ENCODE results near the gene FAM193B. TPM values are rescaled to one million over a fixed set of nuclear protein-coding genes. Genes with fewer than 3 reads are reported as not detected.

FAM193B gene
- total RNA-seq, 2 experiments from 2014 or later, result 70.7 to 75.4 TPM

DNA sequence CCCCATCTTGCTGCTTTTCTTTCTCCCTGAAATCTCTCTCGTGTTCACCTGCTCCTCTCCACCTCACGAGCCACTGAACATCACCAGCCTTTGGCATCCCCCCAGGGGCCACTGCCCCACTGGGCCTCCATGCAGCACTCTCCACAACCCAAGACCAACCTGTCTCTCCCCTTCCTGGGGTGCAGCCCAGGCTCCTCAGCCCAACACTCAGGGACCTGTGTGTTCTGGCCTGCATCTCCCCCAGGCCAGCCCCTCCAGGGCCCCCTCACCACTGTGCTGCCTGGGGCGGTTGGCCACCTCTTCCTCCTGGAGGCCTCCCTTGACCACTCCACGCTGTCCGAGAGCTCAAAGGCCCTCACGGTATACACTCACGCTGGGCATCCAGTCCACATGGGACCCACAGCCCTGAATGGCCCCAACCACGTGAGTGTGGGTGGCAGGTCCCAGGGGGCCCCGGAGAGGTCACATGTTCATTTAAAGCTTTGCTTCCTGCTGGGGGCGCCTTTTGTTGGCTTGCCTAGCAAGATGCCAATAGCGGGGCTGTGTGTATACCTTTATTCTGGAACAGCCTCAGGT, 44.3 kb downstream of the FAM193B start:
- ChIA-PET POLR2A (no interaction called here), CTCF (interaction anchor here (3.2 kb wide), 1 partner anchor 9 kb away, joined by 12 read pairs; no protein-coding TSS in a partner anchor)
- Mint-ChIP-seq H3K9me3 (no peaks in the 10 kb centered on the region), H3K27me3 (no peaks in the 10 kb centered on the region), H3K27ac (no peak overlapping the region), H3K36me3 (peaks cover 31% of the 10 kb centered on the region), H3K4me3 (no peak overlapping the region), H3K4me1 (ENCODE audit: low read depth) (peaks cover 5% of the 10 kb centered on the region)
- intact Hi-C loops (cut with micrococcal nuclease), result loop anchor here (10.0 kb wide), 1 partner anchor 85 kb away; the partner anchor contains the start of gene TMED9
- no peak for DNase-seq

DNA sequence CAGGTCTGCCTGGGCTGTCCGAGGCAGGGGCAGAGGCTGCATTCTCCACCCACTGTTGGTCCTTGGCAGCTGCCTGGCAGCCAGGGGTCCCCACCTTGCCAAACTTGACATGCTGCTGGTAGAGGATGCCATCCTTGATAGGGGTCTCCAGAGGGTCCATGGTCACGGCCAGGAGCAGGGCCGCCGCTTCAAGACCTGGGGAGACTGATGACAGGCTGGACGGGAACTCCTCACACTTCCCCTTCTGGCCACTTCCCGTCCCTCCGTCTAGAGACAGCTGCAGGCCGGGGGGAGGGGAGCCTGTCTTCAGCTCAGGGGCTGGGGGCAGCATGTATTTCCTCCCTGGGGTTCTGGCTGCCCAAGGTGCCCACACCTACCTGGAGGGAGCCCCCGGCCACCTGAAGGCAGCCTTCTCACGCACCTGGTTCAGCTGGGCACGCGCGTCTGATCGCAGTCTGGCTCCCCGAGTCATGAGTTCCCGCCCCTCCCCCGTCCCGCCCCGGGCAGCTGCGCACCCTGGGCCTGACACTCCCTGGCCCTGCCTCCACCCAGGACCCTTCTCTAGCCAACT, 44.9 kb downstream of the FAM193B start, which contains the start of gene DOK3:
Gene DOK3, minus strand, starts transcription at position 446 of the 571 bp plus-strand sequence. Its CDS starts 286 bp downstream, at position 160.
- Mint-ChIP-seq H3K36me3 (peaks cover 29% of the 10 kb centered on the region), H3K9me3 (no peaks in the 10 kb centered on the region), H3K4me3 (no peak within 1 kb of the TSS), H3K27ac (no peak within 1 kb of the TSS), H3K4me1 (ENCODE audit: low read depth) (peaks cover 2% of the 10 kb centered on the region), H3K27me3 (no peaks in the 10 kb centered on the region)
- ChIA-PET CTCF (interaction anchor here (1.4 to 3.2 kb wide), 2 partner anchors 9 to 200 kb away, joined by 4 to 12 read pairs; no protein-coding TSS in a partner anchor), POLR2A (no interaction called here)
- DNase-seq, result no peak
- intact Hi-C loops (cut with micrococcal nuclease), result no loop called here

DNA sequence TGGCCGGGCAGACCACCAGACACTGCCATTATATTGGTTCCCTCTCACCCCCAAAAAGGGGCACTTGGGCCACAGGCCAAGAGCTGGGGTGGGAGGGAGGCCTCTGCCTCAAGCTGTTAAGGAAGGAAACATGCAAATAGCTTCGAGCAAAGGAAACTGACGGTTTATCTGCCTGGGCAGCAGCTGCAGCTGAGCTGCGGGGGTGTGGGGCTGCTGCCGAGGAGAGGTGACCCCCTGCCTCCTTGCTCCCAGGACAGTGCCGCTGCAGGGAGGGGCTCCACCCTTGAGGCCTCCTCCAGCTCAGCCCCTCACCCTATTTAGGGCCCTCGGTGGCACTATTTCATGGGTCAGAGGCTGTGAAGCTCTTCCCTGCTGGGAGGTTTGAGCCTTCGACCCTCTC, 45.5 kb downstream of the FAM193B start:
- Mint-ChIP-seq H3K36me3 (peaks cover 24% of the 10 kb centered on the region), H3K9me3 (no peaks in the 10 kb centered on the region), H3K27ac (no peak overlapping the region), H3K27me3 (no peaks in the 10 kb centered on the region), H3K4me3 (no peak overlapping the region), H3K4me1 (ENCODE audit: low read depth) (no peaks in the 10 kb centered on the region)
- CTCF ChIA-PET, result interaction anchor here (0.6 to 3.2 kb wide), 5 partner anchors 8 to 898 kb away, joined by 3 to 12 read pairs (median 4); no protein-coding TSS in a partner anchor
- intact Hi-C loops (cut with micrococcal nuclease), result no loop called here
- no peak for DNase-seq
- POLR2A ChIA-PET, result no interaction called here

DNA sequence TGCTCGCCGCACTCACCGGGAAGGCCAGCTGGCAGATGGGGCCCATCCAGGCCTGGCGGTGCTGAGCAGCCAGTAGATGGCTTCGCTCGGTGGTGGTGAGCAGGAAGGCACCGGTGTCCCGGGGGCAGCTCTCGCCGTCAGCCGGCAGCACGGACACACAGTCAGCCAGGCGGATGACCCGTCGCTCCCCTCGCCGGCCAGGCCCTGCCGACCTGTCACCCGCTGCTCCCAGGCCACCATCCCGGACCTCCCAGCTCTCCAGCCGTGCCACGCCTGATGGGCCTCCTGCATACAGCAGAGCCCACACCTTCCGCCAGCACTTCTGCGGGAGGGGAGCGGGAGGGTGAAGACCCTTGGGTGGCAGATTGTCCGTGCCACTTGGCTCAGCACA, 46.1 kb downstream of the FAM193B start:
- Mint-ChIP-seq H3K27me3 (no peaks in the 10 kb centered on the region), H3K36me3 (peaks cover 19% of the 10 kb centered on the region), H3K27ac (no peak overlapping the region), H3K9me3 (no peaks in the 10 kb centered on the region), H3K4me3 (no peak overlapping the region), H3K4me1 (ENCODE audit: low read depth) (no peaks in the 10 kb centered on the region)
- ChIA-PET POLR2A (no interaction called here), CTCF (interaction anchor here (0.6 to 2.3 kb wide), 4 partner anchors 104 to 897 kb away, joined by 3 to 9 read pairs (median 4); no protein-coding TSS in a partner anchor)
- DNase-seq, result no peak
- intact Hi-C loops (cut with micrococcal nuclease), result no loop called here

DNA sequence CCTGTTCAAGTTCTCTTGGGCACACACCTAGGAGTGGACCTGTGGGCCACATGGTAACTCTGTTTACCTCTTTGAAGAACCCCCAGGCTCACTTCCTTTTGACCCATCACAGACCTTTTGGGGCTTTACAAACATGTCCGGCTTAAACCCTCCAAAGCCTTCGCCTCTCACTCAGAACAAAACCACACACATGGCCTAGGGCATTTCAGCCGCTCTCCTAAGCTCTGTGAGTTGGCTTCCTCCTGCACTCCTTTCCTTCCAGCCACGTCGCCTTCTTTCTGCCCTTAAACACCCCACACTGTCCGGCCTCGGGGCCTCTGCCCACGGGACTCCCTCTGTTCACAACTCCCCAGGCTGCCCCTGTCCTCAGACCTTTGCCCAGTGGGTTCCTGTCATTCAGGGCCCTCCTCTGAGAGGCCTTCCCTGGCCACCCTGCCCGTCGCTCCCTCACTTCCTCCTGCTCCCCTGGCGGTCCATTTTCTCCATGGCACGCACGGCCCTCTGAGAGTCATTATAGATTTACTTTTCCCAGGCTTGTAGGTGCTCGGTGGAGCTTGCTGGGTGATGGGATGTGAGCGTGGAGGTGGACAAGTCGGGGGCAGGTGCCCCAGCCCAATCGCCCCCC, 46.7 kb downstream of the FAM193B start:
- H3K27ac Mint-ChIP-seq, result no peak overlapping the region
- peaks cover 14% of the 10 kb centered on the region for H3K36me3 Mint-ChIP-seq
- no peaks in the 10 kb centered on the region for H3K4me1 Mint-ChIP-seq (ENCODE audit: low read depth)
- DNase-seq, result no peak
- intact Hi-C loops (cut with micrococcal nuclease), result no loop called here
- no peak overlapping the region for H3K4me3 Mint-ChIP-seq
- POLR2A ChIA-PET, result no interaction called here
- CTCF ChIA-PET, result interaction anchor here (1.4 to 2.3 kb wide), 2 partner anchors 118 to 198 kb away, joined by 4 to 9 read pairs; no protein-coding TSS in a partner anchor
- no peaks in the 10 kb centered on the region for H3K27me3 Mint-ChIP-seq
- no peaks in the 10 kb centered on the region for H3K9me3 Mint-ChIP-seq

DNA sequence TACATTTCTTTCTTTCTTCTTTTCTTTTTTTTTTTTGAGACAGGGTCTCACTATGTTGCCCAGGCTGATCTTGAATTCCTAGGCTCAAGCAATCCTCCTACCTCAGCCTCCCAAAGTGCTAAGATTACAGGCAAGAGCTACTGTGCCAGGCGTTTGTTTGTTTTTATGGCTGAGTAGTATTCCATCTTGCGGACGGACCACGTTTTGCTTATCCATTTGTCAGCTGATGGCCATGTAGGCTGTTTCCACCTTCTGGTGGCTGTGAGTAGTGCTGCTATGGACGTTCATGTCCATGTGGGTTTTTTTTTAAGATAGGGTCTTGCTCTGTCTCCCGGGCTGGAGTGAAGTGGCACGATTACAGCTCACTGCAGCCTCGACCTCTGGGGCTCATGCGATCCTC, 47.2 kb downstream of the FAM193B start:
- ChIA-PET POLR2A (no interaction called here), CTCF (interaction anchor here (2.3 kb wide), 1 partner anchor 118 kb away, joined by 9 read pairs; no protein-coding TSS in a partner anchor)
- DNase-seq, result no peak
- Mint-ChIP-seq H3K27ac (no peak overlapping the region), H3K9me3 (no peaks in the 10 kb centered on the region), H3K4me3 (no peak overlapping the region), H3K27me3 (no peaks in the 10 kb centered on the region), H3K4me1 (ENCODE audit: low read depth) (no peaks in the 10 kb centered on the region), H3K36me3 (peaks cover 11% of the 10 kb centered on the region)
- intact Hi-C loops (cut with micrococcal nuclease), result no loop called here

DNA sequence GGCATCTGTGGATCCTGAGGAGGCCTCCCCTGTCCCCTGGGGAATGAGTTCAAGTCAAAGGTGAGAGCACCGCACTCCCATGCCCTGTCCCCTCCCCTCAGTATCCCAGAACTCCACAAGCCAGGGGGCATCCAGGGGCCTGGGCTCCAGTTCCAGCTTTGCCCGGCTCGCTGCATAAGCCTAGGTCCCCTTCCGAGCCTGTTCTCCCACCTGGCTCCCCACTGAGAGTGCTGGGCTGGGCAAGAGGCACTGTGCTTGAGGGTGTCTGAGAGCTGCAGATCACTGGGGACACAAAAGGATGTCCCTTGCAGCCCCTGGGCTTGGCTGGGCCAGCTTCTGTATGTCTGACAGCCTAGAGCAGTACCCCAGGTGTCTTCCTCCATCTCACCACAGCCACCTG, 49.3 kb downstream of the FAM193B start:
- Mint-ChIP-seq H3K4me1 (ENCODE audit: low read depth) (peaks cover 2% of the 10 kb centered on the region), H3K36me3 (no peaks in the 10 kb centered on the region), H3K27ac (no peak overlapping the region), H3K27me3 (no peaks in the 10 kb centered on the region), H3K4me3 (no peak overlapping the region), H3K9me3 (no peaks in the 10 kb centered on the region)
- POLR2A ChIA-PET, result interaction anchor here (0.6 kb wide), 1 partner anchor 725 kb away, joined by 5 read pairs; no protein-coding TSS in a partner anchor
- intact Hi-C loops (cut with micrococcal nuclease), result no loop called here
- CTCF ChIA-PET, result interaction anchor here (0.9 kb wide), 1 partner anchor 101 kb away, joined by 3 read pairs; no protein-coding TSS in a partner anchor
- DNase-seq, result no peak

DNA sequence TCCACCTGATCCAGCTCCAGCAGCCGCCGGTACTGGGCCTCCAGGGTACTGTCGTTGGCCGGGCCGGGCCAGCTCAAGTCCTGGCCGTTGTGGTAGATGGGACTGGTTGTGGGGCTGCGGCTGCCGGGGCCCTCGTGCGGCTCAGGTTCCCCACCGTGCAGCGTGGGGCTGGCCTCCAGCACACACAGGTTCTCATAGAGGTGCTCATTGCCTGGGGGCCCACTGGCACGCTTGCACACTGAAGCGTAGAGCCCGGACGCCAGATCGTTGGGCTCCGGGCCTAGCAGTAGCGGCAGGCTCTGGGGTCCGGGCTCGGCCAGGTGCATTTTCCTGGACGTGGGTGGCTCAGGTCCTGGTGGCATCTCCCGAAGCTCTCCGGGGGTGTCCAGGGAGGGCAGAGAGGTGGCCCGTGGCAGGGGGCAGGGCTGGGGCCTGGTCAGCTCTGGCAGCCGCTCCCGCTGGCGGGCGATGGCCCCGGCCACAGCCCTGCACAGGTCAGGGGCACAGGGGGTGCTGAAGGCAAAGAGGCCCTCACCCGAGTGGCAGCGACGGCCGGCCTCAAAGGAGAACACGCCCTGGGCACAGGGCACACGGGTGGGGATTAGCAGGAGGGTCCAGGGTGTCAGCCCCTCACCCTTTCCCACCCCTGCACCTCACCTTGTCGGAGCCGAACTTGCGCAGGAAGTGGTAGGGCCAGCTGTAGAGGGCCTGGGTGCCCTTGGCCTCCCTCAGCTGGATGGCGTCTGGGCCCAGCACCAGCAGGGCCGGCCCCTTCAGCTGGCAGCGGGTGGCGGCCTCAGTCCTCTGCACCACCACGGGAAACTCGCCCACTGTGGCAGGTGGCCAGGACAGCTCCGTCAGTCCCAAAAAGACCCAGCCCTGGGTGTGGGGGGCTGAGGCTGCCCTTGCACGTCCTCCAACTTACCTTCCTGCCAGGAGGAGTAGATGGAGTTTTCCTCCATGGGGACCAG, 50.0 kb downstream of the FAM193B start:
- no peak for DNase-seq
- Mint-ChIP-seq H3K4me1 (ENCODE audit: low read depth) (peaks cover 2% of the 10 kb centered on the region), H3K27me3 (no peaks in the 10 kb centered on the region), H3K27ac (no peak overlapping the region), H3K9me3 (no peaks in the 10 kb centered on the region), H3K36me3 (no peaks in the 10 kb centered on the region), H3K4me3 (no peak overlapping the region)
- POLR2A ChIA-PET, result interaction anchor here (0.6 kb wide), 1 partner anchor 726 kb away, joined by 5 read pairs; no protein-coding TSS in a partner anchor
- CTCF ChIA-PET, result interaction anchor here (0.9 to 5.4 kb wide), 4 partner anchors 49 to 114 kb away, joined by 3 to 67 read pairs (median 32); partner anchors contain the start of gene PFN3
- intact Hi-C loops (cut with micrococcal nuclease), result no loop called here

DNA sequence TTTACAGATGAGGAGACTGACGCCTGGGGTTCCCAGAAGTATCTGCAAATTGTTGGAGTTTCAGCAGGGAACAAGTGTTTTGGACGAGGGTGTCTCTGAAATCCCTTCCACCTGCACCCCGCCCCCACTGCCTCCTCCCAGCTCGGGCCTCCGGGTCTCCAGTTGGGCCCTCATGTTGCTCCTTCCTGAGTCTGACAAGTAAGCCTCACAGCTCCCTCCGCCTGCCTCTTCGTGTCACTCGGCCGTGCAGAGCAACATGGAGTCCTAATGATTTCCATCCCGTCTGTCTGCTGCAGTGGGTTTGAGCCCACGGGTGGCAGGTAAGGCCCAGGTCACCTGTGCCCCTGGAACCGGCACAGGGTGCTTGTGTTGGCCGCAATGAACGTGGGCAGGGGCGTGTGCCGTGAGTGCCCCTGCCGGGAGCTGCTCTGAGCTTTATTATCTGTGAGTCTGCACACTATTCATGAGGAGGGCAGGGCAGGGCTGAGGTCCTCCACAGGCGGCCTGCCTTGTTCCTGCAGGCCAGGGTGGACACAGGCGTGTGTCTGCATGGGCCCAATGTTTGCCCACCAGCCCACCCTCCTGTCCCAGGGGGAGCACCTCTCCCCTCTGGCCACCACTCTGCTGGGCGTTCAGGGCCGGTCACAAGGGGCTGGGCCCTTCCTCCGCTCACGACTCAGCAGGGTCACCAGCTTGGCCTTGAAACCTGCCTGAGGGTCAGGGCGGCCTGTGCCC, 50.8 kb downstream of the FAM193B start:
- ChIA-PET CTCF (interaction anchor here (0.5 to 5.4 kb wide), 9 partner anchors 11 to 589 kb away, joined by 3 to 67 read pairs (median 6); partner anchors contain the start of genes DDX41 and PFN3), POLR2A (no interaction called here)
- Mint-ChIP-seq H3K4me1 (ENCODE audit: low read depth) (peaks cover 5% of the 10 kb centered on the region), H3K9me3 (no peaks in the 10 kb centered on the region), H3K27ac (no peak overlapping the region), H3K4me3 (no peak overlapping the region), H3K27me3 (peaks cover 4% of the 10 kb centered on the region), H3K36me3 (no peaks in the 10 kb centered on the region)
- intact Hi-C loops (cut with micrococcal nuclease), result no loop called here
- DNase-seq, result no peak

DNA sequence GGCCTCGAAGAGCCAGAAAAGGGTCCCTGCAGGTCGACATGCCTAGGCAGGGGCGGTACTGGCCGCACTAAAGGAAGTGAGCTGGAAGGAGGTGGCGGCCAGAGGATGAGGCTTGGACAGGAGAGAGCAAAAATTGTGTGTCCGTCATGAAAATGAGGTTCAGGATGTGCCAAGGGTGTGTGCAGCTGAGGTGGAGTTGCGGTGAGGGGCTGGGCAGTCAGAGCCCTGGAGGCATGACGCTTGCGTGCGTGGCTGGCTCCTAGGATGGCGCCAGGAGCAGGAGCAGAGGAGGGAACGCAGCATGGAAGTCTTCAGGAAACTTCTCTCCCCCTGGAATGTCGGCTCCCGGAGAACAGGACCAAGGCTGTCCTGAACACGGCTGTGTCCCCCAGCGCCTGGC, 51.5 kb downstream of the FAM193B start:
- intact Hi-C loops (cut with micrococcal nuclease), result no loop called here
- H3K36me3 Mint-ChIP-seq, result no peaks in the 10 kb centered on the region
- CTCF ChIA-PET, result interaction anchor here (0.5 to 5.4 kb wide), 12 partner anchors 10 to 590 kb away, joined by 3 to 67 read pairs (median 10); partner anchors contain the start of genes DDX41 and PFN3
- POLR2A ChIA-PET, result no interaction called here
- H3K4me1 Mint-ChIP-seq (ENCODE audit: low read depth), result peaks cover 9% of the 10 kb centered on the region
- H3K27me3 Mint-ChIP-seq, result peaks cover 8% of the 10 kb centered on the region
- DNase-seq, result no peak
- no peaks in the 10 kb centered on the region for H3K9me3 Mint-ChIP-seq
- H3K27ac Mint-ChIP-seq, result no peak overlapping the region
- no peak overlapping the region for H3K4me3 Mint-ChIP-seq

All from activated CD4-positive, alpha-beta memory T cell treated with anti-CD3 and anti-CD28 coated beads for 36 hours (primary cell).